DND-41 (cell line): ENCODE results near the gene DIRAS1.

ENCODE experiments used
- ATAC-seq: fragments of 200-7000 bp; cut with Tn5 transposase; 3 replicates; pipeline ENCODE4 v1.9.1; 2021; ENCODE audit warnings: low read depth; ENCODE audit not compliant: insufficient read depth
- DNase-seq: peaks from one replicate; pipeline ENCODE4 v3.0.0-alpha.2; 2020
- H2AFZ ChIP-seq: 2 replicates; pipeline ENCODE4 v1.6.0; 2012; ENCODE audit warnings: low read depth, low read length
- H3K27ac ChIP-seq: 2 replicates; pipeline ENCODE4 v1.5.1; 2012; ENCODE audit warnings: low read length, inconsistent platforms
- H3K27me3 ChIP-seq: fragments of 200-600 bp; sonication (generic); 2 replicates; pipeline ENCODE4 v1.6.0; 2012; ENCODE audit warnings: low read length, mild to moderate bottlenecking, inconsistent platforms; ENCODE audit not compliant: insufficient read depth, poor library complexity
- H3K36me3 ChIP-seq: 2 replicates; pipeline ENCODE4 v1.5.1; 2012; ENCODE audit warnings: low read length, inconsistent platforms; ENCODE audit not compliant: insufficient read depth
- H3K4me1 ChIP-seq: 2 replicates; pipeline ENCODE4 v1.5.1; 2012; ENCODE audit warnings: mild to moderate bottlenecking, low read length; ENCODE audit not compliant: insufficient read depth
- H3K4me2 ChIP-seq: 2 replicates; pipeline ENCODE4 v1.6.0; 2012; ENCODE audit warnings: mild to moderate bottlenecking, moderate library complexity, low read length, inconsistent platforms; ENCODE audit not compliant: insufficient read depth
- H3K4me3 ChIP-seq, 2 experiments: fragments of 200-600 bp in 1 of 2; shearing (Covaris generic) in 1 of 2; 2 replicates each; pipeline ENCODE4 v1.5.1; 2012 to 2016; ENCODE audit warnings: inconsistent platforms in 2 of 2, low read length in 2 of 2, mild to moderate bottlenecking in 2 of 2, low read depth in 1 of 2, moderate library complexity in 1 of 2
- H3K79me2 ChIP-seq: 2 replicates; pipeline ENCODE4 v1.6.0; 2012; ENCODE audit warnings: low read length, inconsistent platforms; ENCODE audit not compliant: insufficient read depth
- H3K9ac ChIP-seq: 2 replicates; pipeline ENCODE4 v1.6.0; 2012; ENCODE audit warnings: low read depth, mild to moderate bottlenecking, inconsistent platforms, low read length, moderate library complexity
- H3K9me3 ChIP-seq: 2 replicates; pipeline ENCODE4 v1.5.1; 2012; ENCODE audit warnings: low read length, moderate library complexity, mild to moderate bottlenecking, inconsistent platforms; ENCODE audit not compliant: insufficient read depth, severe bottlenecking
- H4K20me1 ChIP-seq: 2 replicates; pipeline ENCODE4 v1.6.0; 2012; ENCODE audit warnings: low read length; ENCODE audit not compliant: insufficient read depth
- EZH2 ChIP-seq: IDR thresholded peaks from 3 replicates; pipeline ENCODE4 v1.6.1; 2012; ENCODE audit warnings: borderline replicate concordance, low read depth, mild to moderate bottlenecking, moderate library complexity, low read length, inconsistent platforms; ENCODE audit not compliant: severe bottlenecking
- TF ChIP-seq, protein P1 (sequence below): IDR thresholded peaks from 2 replicates; pipeline ENCODE4 v1.5.1; 2012; ENCODE audit warnings: borderline replicate concordance, low read length, moderate library complexity, mild to moderate bottlenecking; ENCODE audit not compliant: poor library complexity, severe bottlenecking; ENCODE audit errors: extremely low read depth

Gene DIRAS1

GRCh38 chr19:2735374-2735773 lies 14.2 kb upstream of the DIRAS1 start:
- ATAC-seq: no peak
- H3K9ac ChIP-seq: no peak overlapping the region

DNA sequence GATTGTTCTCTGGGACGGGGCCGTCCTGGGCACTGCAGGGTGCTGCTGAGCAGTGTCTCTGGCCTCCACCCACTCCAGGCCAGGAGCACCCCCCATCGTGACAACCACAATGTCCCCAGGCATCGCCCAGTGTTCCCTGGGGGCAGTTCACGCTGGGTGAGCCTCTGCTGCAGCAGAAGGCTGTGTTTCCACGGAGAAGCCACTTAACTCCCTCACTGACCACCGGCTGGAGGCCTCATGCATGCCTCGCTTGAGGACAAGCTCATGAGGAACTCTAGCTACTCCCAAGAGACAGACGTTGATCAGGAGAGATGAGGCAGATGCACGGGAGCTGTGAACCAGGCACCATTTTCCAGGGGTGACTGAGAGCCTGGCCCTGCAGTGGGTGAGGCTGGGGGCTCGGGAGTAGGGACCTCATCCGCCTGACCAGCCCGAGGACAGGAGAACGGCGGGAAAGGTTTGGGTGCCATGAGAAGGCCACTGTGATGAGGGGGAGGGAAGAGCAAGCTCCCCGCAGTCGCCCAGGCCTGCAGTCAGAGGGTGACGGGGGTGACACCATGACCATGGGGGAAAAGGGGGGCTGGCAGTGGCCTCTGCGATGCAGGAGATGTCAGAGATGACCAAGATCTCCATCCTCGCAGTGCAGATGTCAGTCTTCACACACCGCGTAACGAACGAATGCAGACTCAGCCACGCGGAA lies 13.6 kb upstream of the DIRAS1 start:
- TF ChIP-seq EZH2: no peak
- TF ChIP-seq, protein P1, sequence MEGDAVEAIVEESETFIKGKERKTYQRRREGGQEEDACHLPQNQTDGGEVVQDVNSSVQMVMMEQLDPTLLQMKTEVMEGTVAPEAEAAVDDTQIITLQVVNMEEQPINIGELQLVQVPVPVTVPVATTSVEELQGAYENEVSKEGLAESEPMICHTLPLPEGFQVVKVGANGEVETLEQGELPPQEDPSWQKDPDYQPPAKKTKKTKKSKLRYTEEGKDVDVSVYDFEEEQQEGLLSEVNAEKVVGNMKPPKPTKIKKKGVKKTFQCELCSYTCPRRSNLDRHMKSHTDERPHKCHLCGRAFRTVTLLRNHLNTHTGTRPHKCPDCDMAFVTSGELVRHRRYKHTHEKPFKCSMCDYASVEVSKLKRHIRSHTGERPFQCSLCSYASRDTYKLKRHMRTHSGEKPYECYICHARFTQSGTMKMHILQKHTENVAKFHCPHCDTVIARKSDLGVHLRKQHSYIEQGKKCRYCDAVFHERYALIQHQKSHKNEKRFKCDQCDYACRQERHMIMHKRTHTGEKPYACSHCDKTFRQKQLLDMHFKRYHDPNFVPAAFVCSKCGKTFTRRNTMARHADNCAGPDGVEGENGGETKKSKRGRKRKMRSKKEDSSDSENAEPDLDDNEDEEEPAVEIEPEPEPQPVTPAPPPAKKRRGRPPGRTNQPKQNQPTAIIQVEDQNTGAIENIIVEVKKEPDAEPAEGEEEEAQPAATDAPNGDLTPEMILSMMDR: no peak
- H3K4me1 ChIP-seq: peaks cover 19% of the 10 kb centered on the region
- peaks cover 31% of the 10 kb centered on the region for H4K20me1 ChIP-seq

More at GRCh38 chr19:2735374-2735773, 14.2 kb upstream of the DIRAS1 start:
- Histone ChIP-seq H4K20me1 (peaks cover 31% of the 10 kb centered on the region), H3K27ac (no peak overlapping the region), H3K79me2 (peaks cover 33% of the 10 kb centered on the region), H3K4me3 (no peak overlapping the region), H2AFZ (no peak overlapping the region), H3K36me3 (peaks cover 63% of the 10 kb centered on the region), H3K27me3 (no peaks in the 10 kb centered on the region), H3K9me3 (peaks cover 3% of the 10 kb centered on the region), H3K4me1 (peaks cover 21% of the 10 kb centered on the region), H3K4me2 (no peak overlapping the region)
- DNase-seq: no peak
- TF ChIP-seq, protein P1: no peak
- no peak for TF ChIP-seq EZH2

GRCh38 chr19:2733930-2734588 lies 12.9 kb upstream of the DIRAS1 start:
- Histone ChIP-seq H3K36me3 (peaks cover 63% of the 10 kb centered on the region), H3K9ac (no peak overlapping the region), H3K9me3 (peaks cover 3% of the 10 kb centered on the region), H3K79me2 (peaks cover 26% of the 10 kb centered on the region), H3K4me3 (no peak overlapping the region), H3K27ac (no peak overlapping the region), H3K4me1 (peaks cover 16% of the 10 kb centered on the region), H2AFZ (no peak overlapping the region), H3K27me3 (no peaks in the 10 kb centered on the region), H4K20me1 (peaks cover 31% of the 10 kb centered on the region), H3K4me2 (no peak overlapping the region)
- no peak for DNase-seq
- TF ChIP-seq EZH2: no peak
- TF ChIP-seq, protein P1: no peak
- ATAC-seq: no peak

More for the DNA sequence above, 13.6 kb upstream of the DIRAS1 start:
- peaks cover 63% of the 10 kb centered on the region for H3K36me3 ChIP-seq
- H3K4me3 ChIP-seq: no peak overlapping the region
- no peak overlapping the region for H3K27ac ChIP-seq
- H3K9ac ChIP-seq: no peak overlapping the region
- no peak for ATAC-seq
- H3K27me3 ChIP-seq: no peaks in the 10 kb centered on the region
- peaks cover 33% of the 10 kb centered on the region for H3K79me2 ChIP-seq
- H2AFZ ChIP-seq: no peak overlapping the region
- peaks cover 3% of the 10 kb centered on the region for H3K9me3 ChIP-seq
- DNase-seq: no peak
- H3K4me2 ChIP-seq: no peak overlapping the region
